H1 (cell line): Measurements from ENCODE around the gene SERPINB1. TPM values are rescaled to one million over a fixed set of nuclear protein-coding genes. Genes with fewer than 3 reads are reported as not detected.

Source experiments
- ASH2L ChIP-seq: fragments of 200-600, 300-600 bp; sonication (generic); IDR thresholded peaks from one replicate; pipeline ENCODE4 v1.7.1; 2017; ENCODE audit warnings: low read length
- EP300 ChIP-seq, 2 experiments: IDR thresholded peaks; 1 replicate in 1 of 2; 2 replicates in 1 of 2; pipeline ENCODE4 v1.6.1; 2011 to 2012; ENCODE audit warnings: low read depth in 2 of 2, low read length in 2 of 2, mild to moderate bottlenecking in 2 of 2, borderline replicate concordance in 1 of 2, inconsistent platforms in 1 of 2, moderate library complexity in 1 of 2
- RXRA ChIP-seq: IDR thresholded peaks from 2 replicates; pipeline ENCODE4 v1.6.1; 2011; ENCODE audit warnings: low read depth, mild to moderate bottlenecking, low read length, moderate library complexity; ENCODE audit not compliant: insufficient read depth
- TBP ChIP-seq: IDR thresholded peaks from 2 replicates; pipeline ENCODE4 v1.6.1; 2011; ENCODE audit warnings: low read depth, low read length, improper control_type of control experiment
- polyA plus RNA-seq, 7 experiments: library from polyadenylated mRNA; depleted of rRNA in 3 of 7; stranded (reverse) in 5 of 7; unstranded in 2 of 7; fragments of >200 nt in 5 of 7; fragments of 200-250 nt in 2 of 7; gene quantifications; 1 replicate in 5 of 7; 2 replicates in 1 of 7; 4 replicates in 1 of 7; pipeline versions ENCODE4 v1.2.1 to v1.2.3, GENCODE V29; 2011 to 2013; ENCODE audit warnings: missing spikeins in 2 of 7, mixed read lengths in 2 of 7
- total RNA-seq: library from RNA; stranded (reverse); fragmentation: NEBNext Ultra II Directional; extraction: Animal tissue kit (Norgen Biotek cat#: 25700); gene quantifications from 2 replicates; pipeline ENCODE4 v1.2.1, GENCODE V29; 2021
- TF ChIP-seq, protein P1 (sequence below): IDR thresholded peaks from 2 replicates; pipeline ENCODE4 v1.6.1; 2012; ENCODE audit warnings: inconsistent platforms
- TF ChIP-seq, protein P2 (sequence below), 3 experiments: IDR thresholded peaks; 1 replicate in 2 of 3; 2 replicates in 1 of 3; pipeline versions ENCODE4 v1.5.1 to v1.6.1; 2011; ENCODE audit warnings: low read length in 3 of 3, mild to moderate bottlenecking in 3 of 3, inconsistent platforms in 2 of 3, low read depth in 1 of 3, moderate library complexity in 1 of 3; ENCODE audit not compliant: insufficient read depth in 1 of 3; ENCODE audit errors: control extremely low read depth in 1 of 3
- TF ChIP-seq, protein P3 (sequence below): fragments of 300-600 bp; sonication (generic); IDR thresholded peaks from 2 replicates; pipeline ENCODE4 v1.7.1; 2012; ENCODE audit warnings: low read length, moderate library complexity, mild to moderate bottlenecking, inconsistent platforms; ENCODE audit not compliant: insufficient replicate concordance

SERPINB1 gene
- total and polyA plus RNA-seq, 2 of the 8 experiments (the other 6 are each of a cell fraction or from before 2014, with no cell fraction given): 8.1 to 17.3 TPM

DNA sequence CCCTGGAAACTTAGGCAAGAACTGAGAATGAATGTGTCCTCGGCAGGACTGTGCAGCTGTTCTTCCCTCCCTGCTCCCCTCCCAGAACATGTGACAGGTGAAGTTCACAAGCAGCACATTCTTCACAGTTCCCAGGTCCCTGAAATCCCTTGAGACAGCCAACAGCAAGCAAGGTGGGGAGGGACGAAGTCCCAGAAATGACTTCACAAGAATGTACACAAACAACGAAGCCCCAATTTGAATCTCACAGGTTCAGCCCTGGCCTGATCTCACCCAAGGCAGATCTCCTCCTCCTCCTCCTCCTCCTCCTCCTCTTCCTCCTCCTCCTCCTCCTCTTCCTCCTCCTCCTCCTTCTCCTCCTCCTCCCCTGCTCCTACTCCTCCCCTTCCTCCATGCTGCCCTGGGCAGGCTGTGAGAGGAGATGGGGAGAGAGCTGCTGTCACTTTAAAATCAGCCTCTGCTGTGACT is 44.1 kb downstream of the SERPINB1 start (continued):
- TF ChIP-seq, protein P1, sequence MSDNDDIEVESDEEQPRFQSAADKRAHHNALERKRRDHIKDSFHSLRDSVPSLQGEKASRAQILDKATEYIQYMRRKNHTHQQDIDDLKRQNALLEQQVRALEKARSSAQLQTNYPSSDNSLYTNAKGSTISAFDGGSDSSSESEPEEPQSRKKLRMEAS: no peak
- TF ChIP-seq RXRA (no peak), TBP (no peak), EP300 (IDR thresholded peaks at IDR 0.05; ENCODE audit: borderline replicate concordance in 1 of 2, low read depth in 2 of 2, low read length in 2 of 2) (no peak), ASH2L (no peak)
- TF ChIP-seq, protein P2, sequence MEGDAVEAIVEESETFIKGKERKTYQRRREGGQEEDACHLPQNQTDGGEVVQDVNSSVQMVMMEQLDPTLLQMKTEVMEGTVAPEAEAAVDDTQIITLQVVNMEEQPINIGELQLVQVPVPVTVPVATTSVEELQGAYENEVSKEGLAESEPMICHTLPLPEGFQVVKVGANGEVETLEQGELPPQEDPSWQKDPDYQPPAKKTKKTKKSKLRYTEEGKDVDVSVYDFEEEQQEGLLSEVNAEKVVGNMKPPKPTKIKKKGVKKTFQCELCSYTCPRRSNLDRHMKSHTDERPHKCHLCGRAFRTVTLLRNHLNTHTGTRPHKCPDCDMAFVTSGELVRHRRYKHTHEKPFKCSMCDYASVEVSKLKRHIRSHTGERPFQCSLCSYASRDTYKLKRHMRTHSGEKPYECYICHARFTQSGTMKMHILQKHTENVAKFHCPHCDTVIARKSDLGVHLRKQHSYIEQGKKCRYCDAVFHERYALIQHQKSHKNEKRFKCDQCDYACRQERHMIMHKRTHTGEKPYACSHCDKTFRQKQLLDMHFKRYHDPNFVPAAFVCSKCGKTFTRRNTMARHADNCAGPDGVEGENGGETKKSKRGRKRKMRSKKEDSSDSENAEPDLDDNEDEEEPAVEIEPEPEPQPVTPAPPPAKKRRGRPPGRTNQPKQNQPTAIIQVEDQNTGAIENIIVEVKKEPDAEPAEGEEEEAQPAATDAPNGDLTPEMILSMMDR (IDR thresholded peaks at IDR 0.05; ENCODE audit: control extremely low read depth in 1 of 3, insufficient read depth in 1 of 3, low read depth in 1 of 3, low read length in 3 of 3): no peak
- TF ChIP-seq, protein P3, sequence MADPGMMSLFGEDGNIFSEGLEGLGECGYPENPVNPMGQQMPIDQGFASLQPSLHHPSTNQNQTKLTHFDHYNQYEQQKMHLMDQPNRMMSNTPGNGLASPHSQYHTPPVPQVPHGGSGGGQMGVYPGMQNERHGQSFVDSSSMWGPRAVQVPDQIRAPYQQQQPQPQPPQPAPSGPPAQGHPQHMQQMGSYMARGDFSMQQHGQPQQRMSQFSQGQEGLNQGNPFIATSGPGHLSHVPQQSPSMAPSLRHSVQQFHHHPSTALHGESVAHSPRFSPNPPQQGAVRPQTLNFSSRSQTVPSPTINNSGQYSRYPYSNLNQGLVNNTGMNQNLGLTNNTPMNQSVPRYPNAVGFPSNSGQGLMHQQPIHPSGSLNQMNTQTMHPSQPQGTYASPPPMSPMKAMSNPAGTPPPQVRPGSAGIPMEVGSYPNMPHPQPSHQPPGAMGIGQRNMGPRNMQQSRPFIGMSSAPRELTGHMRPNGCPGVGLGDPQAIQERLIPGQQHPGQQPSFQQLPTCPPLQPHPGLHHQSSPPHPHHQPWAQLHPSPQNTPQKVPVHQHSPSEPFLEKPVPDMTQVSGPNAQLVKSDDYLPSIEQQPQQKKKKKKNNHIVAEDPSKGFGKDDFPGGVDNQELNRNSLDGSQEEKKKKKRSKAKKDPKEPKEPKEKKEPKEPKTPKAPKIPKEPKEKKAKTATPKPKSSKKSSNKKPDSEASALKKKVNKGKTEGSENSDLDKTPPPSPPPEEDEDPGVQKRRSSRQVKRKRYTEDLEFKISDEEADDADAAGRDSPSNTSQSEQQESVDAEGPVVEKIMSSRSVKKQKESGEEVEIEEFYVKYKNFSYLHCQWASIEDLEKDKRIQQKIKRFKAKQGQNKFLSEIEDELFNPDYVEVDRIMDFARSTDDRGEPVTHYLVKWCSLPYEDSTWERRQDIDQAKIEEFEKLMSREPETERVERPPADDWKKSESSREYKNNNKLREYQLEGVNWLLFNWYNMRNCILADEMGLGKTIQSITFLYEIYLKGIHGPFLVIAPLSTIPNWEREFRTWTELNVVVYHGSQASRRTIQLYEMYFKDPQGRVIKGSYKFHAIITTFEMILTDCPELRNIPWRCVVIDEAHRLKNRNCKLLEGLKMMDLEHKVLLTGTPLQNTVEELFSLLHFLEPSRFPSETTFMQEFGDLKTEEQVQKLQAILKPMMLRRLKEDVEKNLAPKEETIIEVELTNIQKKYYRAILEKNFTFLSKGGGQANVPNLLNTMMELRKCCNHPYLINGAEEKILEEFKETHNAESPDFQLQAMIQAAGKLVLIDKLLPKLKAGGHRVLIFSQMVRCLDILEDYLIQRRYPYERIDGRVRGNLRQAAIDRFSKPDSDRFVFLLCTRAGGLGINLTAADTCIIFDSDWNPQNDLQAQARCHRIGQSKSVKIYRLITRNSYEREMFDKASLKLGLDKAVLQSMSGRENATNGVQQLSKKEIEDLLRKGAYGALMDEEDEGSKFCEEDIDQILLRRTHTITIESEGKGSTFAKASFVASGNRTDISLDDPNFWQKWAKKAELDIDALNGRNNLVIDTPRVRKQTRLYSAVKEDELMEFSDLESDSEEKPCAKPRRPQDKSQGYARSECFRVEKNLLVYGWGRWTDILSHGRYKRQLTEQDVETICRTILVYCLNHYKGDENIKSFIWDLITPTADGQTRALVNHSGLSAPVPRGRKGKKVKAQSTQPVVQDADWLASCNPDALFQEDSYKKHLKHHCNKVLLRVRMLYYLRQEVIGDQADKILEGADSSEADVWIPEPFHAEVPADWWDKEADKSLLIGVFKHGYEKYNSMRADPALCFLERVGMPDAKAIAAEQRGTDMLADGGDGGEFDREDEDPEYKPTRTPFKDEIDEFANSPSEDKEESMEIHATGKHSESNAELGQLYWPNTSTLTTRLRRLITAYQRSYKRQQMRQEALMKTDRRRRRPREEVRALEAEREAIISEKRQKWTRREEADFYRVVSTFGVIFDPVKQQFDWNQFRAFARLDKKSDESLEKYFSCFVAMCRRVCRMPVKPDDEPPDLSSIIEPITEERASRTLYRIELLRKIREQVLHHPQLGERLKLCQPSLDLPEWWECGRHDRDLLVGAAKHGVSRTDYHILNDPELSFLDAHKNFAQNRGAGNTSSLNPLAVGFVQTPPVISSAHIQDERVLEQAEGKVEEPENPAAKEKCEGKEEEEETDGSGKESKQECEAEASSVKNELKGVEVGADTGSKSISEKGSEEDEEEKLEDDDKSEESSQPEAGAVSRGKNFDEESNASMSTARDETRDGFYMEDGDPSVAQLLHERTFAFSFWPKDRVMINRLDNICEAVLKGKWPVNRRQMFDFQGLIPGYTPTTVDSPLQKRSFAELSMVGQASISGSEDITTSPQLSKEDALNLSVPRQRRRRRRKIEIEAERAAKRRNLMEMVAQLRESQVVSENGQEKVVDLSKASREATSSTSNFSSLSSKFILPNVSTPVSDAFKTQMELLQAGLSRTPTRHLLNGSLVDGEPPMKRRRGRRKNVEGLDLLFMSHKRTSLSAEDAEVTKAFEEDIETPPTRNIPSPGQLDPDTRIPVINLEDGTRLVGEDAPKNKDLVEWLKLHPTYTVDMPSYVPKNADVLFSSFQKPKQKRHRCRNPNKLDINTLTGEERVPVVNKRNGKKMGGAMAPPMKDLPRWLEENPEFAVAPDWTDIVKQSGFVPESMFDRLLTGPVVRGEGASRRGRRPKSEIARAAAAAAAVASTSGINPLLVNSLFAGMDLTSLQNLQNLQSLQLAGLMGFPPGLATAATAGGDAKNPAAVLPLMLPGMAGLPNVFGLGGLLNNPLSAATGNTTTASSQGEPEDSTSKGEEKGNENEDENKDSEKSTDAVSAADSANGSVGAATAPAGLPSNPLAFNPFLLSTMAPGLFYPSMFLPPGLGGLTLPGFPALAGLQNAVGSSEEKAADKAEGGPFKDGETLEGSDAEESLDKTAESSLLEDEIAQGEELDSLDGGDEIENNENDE: no peak
- TF ChIP-seq, all 59 proteins: peak for 0
